22Rv1 (cell line): Measurements from ENCODE around the gene MTARC1.
A peak's percentile ranks its signal among the peaks of the same experiment; 100 is the strongest.

Experiments used
- H3K27ac ChIP-seq: fragments of 450-650 bp; 2 replicates; pipeline ENCODE4 v1.5.1; 2017
- ZFX ChIP-seq: fragments of 450-650 bp; IDR thresholded peaks from 2 replicates; pipeline ENCODE4 v1.6.1; 2017; ENCODE audit warnings: antibody characterized with exemption, borderline replicate concordance
- TF ChIP-seq, protein P1 (sequence below): fragments of 450-650 bp; IDR thresholded peaks from 2 replicates; pipeline ENCODE4 v1.5.1; 2017; ENCODE audit warnings: mild to moderate bottlenecking

MTARC1 gene

DNA sequence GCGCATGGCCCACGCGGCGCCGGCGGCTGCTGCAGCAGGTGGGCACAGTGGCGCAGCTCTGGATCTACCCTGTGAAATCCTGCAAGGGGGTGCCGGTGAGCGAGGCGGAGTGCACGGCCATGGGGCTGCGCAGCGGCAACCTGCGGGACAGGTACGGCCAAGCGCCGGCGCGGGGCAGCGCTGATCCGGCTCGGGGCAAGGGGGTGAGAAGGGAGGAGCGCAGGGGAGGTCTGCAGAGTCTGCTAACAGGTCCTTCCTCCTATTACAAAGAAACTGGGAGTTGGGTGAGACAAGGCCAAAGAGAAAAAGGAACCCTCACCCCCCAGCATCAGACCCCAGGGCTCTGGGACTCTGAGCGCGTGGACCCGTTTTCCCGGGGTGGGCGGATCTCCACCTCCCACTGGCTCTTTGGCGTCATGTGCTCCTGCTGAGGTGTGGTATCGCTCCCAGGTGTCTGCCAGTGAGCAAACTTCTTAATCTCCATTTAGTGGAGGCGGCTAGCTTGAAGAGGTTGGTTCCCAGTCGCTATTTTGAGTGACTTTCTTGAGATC, 431 bp downstream of the MTARC1 start:
- H3K27ac ChIP-seq = peak overlapping the region; percentile 96
- TF ChIP-seq, protein P1, sequence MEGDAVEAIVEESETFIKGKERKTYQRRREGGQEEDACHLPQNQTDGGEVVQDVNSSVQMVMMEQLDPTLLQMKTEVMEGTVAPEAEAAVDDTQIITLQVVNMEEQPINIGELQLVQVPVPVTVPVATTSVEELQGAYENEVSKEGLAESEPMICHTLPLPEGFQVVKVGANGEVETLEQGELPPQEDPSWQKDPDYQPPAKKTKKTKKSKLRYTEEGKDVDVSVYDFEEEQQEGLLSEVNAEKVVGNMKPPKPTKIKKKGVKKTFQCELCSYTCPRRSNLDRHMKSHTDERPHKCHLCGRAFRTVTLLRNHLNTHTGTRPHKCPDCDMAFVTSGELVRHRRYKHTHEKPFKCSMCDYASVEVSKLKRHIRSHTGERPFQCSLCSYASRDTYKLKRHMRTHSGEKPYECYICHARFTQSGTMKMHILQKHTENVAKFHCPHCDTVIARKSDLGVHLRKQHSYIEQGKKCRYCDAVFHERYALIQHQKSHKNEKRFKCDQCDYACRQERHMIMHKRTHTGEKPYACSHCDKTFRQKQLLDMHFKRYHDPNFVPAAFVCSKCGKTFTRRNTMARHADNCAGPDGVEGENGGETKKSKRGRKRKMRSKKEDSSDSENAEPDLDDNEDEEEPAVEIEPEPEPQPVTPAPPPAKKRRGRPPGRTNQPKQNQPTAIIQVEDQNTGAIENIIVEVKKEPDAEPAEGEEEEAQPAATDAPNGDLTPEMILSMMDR = peak; percentile 24; the same call in 1 of the 2 replicates
- no peak for TF ChIP-seq ZFX

DNA sequence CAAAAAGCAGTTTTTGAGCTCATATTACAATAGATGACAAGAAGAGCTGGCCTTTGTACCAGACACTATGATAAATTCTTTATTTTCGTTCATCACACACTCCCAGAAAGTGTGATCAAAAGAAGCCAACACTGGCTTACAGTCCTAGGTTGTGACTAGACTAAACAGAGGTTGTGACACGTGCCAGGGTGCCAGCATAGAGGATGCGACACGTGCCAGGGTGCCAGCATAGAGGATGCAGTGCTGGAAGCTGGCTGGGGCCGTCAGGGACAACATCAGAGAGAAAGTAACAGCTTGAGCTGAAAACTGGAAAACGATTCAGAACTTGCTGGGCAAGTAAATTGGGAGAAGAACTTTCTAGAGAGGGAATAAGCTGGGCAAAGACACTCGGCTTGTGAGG, 2.2 kb downstream of the MTARC1 start:
- no peak overlapping the region for H3K27ac ChIP-seq
- no peak for TF ChIP-seq ZFX

DNA sequence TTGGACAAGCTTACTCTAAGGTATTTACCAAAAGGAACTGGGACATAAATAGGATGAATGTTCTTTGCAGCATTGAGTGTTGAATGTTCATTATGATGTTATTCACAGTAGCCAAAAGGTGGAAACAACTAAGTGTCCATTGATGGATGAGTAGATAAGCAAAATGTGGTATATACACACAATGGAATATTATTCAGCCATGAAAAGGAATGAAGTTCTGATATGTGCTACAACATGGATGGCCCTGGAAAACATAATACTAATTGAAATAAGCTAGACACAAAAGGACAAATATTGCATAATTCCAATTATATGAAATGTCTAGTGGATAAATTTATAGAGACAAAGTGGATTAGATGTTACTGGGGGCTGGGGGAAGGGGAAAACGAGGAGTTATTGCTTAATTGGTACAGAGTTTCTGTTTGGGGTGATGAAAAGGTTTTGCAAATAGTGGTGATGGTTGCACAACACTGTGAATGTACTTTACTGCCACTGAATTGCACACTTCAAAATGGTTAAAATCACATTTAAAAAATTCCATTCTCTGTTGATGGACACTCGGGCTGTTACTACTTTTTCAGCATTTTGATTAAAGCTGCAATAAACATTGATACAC, 2.9 kb downstream of the MTARC1 start:
- H3K27ac ChIP-seq = no peak overlapping the region
- no peak for TF ChIP-seq ZFX
- TF ChIP-seq, protein P1 = no peak

DNA sequence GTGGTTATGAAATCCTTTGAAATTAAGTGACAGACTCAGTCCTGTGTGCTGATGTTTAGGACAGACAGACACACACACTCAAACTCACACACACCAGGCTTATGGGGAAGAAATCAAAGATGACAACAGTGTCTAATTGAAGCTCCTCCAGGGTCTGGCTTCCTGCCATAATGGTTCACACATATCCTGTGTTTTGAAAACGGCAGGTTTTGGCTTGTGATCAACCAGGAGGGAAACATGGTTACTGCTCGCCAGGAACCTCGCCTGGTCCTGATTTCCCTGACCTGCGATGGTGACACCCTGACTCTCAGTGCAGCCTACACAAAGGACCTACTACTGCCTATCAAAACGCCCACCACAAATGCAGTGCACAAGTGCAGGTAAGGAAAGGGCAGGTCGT, 4.6 kb downstream of the MTARC1 start:
- no peak for TF ChIP-seq ZFX
- TF ChIP-seq, protein P1 = no peak
- H3K27ac ChIP-seq = no peak overlapping the region

DNA sequence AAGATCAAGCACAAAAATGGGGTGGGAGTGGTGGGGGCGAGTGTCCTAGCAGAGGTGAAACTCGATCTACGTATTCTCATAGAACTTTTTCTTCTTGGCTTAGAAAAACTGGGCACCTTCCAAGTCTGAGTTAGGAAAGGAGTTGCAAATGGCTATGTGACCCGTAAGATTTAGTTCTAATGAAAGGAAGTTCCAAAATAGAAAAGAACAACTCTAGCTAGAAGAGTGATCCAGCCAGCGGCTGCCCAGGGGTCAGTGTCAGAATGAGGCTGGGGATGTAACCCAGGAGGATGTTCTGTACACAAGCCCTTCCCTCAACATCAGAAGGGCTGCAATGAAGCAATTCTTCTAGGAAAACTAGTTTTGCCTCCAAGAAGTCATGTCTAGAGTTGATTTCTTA, 5.2 kb downstream of the MTARC1 start:
- no peak for TF ChIP-seq ZFX
- TF ChIP-seq, protein P1 = no peak

DNA sequence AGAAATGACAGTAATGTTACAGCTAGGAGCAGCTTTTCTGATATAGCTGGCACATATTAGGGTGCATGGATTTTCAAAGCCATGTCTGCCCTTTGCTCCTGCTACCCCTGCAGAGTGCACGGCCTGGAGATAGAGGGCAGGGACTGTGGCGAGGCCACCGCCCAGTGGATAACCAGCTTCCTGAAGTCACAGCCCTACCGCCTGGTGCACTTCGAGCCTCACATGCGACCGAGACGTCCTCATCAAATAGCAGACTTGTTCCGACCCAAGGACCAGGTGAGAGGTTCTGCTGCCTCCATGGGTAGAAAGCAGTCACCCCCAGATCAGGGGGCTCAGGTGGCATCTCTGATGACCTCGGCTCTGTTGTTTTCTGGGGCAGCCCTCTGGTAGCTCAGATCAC, 9.8 kb downstream of the MTARC1 start:
- no peak for TF ChIP-seq ZFX
- TF ChIP-seq, protein P1 = no peak
- H3K27ac ChIP-seq = no peak overlapping the region

More for the DNA sequence above, 5.2 kb downstream of the MTARC1 start:
- no peak overlapping the region for H3K27ac ChIP-seq

DNA sequence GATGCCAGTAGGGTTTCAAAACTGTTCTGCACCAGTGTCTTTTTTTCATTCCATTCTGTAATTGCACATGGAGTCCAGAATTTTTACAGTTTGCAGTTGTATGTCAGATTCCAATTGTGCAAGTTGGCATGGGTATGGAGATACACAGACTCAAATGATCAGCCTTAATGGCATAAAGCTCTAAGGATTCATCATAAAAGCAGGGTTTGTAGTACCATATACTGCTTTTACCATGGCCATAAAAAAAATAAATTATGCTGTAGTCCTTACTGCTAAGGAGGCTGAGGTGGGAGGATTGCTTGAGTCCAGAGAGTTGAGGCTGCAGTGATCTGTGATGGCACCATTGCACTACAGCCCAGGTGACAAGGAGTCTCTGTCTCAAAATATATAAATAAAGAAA, 10.3 kb downstream of the MTARC1 start:
- H3K27ac ChIP-seq = no peak overlapping the region
- TF ChIP-seq, protein P1 = no peak
- TF ChIP-seq ZFX = no peak
